Smooth muscle cell of the pulmonary artery (primary cell): ENCODE data around the gene SEC22B. TPM values are rescaled to one million over a fixed set of nuclear protein-coding genes. Genes with fewer than 3 reads are reported as not detected.

ENCODE experiments used
- total RNA-seq: library from RNA; depleted of rRNA; stranded (reverse); fragments of >200 nt; gene quantifications from 2 replicates; pipeline ENCODE4 v1.2.3, GENCODE V29; 2014

SEC22B gene
- total RNA-seq, result 49.9 and 62.6 TPM in 2 replicates

GRCh38 chr1:120176092-120176855, at the start of gene SEC22B:
Gene SEC22B, minus strand, starts transcription at chr1:120176520. Its CDS starts 139 bp downstream, at chr1:120176381.

Other genes starting within 250 kb of the SEC22B start
- gene NOTCH2, start 106.9 kb downstream of the SEC22B start, total RNA-seq, result 234 and 252 TPM in 2 replicates
- 17.7 and 22.8 TPM in 2 replicates for gene NBPF8, start 238.5 kb upstream of the SEC22B start, total RNA-seq